Esophagus mucosa (tissue), 1 donor: Measurements from ENCODE around the gene MED29. TPM values are rescaled to one million over a fixed set of nuclear protein-coding genes. Genes with fewer than 3 reads are reported as not detected.

Experiments
- ATAC-seq: fragments of 200-7000 bp; cut with Tn5 transposase; one replicate; pipeline ENCODE4 v1.9.1; 2020
- total RNA-seq: library from RNA; stranded (reverse); gene quantifications from one replicate; pipeline ENCODE4 v1.2.4, GENCODE V29; 2023
- donor health status: DM: yes; HTN: yes; CAD: no.

MED29 gene, protein sequence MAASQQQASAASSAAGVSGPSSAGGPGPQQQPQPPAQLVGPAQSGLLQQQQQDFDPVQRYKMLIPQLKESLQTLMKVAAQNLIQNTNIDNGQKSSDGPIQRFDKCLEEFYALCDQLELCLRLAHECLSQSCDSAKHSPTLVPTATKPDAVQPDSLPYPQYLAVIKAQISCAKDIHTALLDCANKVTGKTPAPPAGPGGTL
- 21.4 TPM for total RNA-seq

DNA sequence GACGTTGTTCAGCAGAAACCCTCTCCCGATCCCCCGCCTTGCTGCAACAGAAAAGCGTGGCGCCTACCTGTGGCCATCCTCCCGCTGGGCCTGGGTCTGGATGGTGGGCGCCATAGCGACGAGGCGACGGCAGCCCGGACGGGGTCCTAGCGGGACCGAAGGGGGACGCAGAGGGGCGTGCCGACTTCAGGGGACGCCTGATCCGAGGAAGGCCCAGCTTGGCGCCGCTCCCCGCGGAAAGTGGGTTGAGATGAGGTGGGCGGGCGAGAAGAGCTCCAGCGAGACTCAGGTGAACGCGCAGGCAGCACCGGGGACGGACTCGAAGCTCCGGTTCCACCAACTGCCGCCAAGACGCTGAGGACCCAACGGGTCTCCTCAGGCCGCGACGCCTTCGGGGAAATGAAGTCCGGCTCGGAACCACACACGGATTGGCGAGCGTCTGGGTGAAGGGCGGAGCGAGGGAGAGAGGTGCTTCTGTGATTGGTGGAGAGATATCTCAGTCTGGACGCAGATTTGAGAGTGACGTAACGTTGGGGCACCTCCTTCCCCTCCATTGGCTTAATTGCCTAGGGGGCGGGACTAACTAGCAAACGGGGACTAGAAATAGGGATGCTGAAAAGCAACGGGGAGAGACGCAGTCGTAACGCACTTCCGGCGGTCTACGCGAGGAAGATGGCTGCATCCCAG is at the start of gene MED29, which contains the start of gene PAF1:
TSS of gene MED29 (plus strand) at position 628 of the 687 bp plus-strand sequence. CDS start at position 673, 45 bp downstream.
TSS of gene PAF1 (minus strand) at position 356 of the 687 bp plus-strand sequence. CDS start at position 114, 242 bp downstream.
- ATAC-seq: peak; percentile 97

DNA sequence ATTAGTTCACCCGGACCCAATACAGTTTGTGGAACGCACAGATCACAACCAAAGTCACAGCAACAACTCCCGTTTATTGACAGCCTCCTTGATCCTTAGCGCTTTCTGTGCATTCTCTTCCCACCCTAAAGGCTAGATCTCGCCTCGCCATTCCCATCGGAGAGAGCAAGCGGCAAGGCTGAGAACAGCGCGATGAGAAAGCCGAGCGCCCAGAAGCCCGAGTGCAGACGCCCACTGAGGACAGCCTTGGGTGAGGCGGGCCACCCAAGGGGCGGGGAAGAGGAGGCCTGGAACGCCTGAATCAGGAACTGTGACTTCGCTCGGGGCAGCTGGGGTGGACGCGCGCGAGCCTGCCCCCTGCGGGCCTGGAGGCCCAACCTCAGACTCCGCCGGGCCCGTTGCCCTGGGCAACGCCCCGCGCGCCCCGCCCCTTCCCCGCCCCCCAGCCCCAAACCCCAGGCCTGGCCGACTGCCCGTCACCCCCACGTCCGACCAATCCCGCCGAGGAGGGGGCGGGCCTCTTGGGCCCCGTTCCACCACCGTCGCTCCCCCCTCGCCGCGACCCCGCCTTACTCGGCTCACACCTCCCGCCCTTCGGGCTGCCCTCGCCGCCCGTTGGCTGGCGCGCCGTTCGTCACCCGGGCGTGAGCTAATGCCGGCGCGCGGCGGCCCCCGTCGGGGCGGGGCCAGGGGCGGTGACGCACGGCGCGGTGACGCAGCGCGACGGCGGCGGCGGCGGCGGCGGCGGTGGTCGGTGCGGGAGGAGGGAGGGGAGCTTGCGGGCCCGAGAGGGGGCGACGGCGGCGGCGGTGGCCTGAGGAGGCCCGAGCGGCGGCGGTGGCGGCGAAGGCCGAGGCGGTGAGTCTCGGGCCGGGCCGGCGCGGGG is 49.2 kb upstream of the MED29 start, which contains the start of gene SAMD4B:
TSS of gene SAMD4B (plus strand) at position 703 of the 886 bp plus-strand sequence. CDS start 14,473 bp downstream, outside the sequence.
- ATAC-seq: peak; percentile 97

DNA sequence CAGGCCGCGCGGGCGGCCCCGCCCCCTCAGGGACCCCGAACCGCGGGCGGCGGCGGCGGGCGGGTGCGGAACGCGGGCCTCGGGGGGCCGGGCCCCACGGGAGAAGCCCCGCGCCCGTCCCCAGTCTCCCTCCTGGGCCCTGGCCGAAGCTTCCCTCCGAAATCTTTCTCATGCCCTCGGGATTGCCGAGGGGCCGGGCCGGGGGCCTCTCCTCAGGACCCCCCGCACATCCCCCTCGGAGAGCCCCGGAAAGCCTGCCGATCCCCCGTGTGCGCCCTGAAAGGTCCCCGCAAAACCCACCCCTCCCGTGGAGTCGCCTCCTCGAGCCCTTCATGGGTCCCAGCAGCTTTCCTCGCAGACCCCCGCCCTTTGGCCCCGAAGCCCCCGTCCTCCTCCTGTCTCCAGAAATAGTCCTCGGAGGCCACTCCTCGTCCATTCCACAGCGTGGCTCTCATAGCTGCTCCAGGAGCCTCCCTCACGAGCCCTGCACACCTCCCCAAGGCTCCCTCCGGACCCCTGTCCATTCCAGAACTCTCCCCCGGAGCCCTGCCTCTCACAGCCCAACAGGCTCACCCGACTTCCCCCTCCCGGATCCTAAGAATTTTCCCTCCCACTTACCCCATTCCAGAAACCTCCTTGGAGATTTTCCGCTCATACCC is 48.4 kb upstream of the MED29 start:
- ATAC-seq: no peak

DNA sequence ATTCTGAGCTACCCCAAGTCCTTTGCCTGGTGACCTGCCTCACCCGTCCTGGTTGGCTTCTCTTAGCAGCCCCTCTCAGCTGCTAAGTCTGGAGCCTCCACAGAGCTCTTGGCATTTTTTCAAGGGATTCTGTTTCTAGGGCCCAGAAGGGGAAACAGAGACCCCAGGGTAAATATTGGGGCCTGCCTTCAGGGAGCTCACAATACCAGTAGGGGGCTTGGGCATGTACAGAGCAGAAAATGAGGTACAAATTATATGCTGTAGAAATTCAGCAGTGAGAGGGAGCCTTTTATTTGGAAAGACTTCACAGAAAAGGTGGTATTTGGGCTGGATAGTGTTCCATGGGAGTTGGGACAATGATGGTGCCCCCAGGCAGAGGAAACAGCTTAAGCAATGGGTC is 45.2 kb upstream of the MED29 start:
- no peak for ATAC-seq

DNA sequence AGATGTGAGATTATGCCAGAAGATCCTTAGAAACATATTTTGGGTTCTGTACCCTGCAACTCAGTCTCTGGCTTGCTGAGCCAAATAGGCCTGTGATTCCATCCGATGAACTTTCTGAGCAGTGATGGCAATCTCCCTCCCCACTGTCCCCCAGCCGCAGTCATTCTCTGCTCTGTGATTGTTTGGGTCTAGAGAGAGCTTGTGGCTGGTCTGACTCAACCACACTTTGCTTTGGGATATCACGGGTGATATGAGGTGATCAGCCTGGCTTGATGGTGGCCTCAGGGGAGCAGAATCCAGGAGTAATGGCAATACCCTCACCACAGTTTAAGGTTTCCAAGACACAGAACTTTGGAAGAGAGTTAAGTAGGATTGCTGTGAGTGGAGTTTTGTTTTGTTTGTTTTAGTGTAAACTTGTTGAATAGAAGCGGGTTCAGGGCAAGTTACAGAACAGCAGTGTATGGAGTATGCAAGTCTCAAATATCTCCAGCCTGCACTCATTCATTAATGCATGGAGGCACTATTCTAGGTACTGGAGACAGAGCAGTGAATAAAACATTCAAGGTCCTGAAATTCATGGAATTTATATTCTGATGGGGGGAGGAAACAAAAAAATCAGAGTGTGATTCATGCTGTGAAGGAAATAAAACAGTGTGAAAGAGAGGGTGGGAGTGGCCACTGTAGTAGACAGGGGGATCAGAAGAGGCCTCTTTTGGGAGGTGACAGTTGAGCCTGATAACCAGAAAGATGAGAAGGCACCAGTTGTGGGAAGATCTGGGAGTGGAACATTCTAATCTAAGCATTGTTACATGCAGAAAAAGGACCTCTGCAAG is 43.6 kb upstream of the MED29 start:
- no peak for ATAC-seq

DNA sequence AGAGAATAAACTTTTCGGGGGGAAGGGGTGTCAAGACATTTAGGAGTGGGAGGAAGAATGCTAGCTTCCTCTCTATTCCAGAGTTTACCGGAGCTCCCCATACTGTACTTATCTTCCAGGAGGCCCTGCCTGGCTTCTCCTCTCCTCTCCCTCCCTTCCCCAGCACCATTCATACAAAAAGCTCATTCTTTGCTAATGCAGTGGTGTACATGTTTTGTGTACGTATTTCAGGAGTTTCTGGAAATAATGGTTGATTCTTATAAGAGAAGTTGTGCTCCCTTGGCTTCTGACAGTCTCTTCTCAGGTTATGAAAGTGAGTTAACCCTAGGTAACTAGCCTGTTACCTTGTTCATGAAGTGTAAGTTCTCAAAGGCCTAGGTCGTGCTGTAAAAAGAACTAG is 41.9 kb upstream of the MED29 start:
- no peak for ATAC-seq

DNA sequence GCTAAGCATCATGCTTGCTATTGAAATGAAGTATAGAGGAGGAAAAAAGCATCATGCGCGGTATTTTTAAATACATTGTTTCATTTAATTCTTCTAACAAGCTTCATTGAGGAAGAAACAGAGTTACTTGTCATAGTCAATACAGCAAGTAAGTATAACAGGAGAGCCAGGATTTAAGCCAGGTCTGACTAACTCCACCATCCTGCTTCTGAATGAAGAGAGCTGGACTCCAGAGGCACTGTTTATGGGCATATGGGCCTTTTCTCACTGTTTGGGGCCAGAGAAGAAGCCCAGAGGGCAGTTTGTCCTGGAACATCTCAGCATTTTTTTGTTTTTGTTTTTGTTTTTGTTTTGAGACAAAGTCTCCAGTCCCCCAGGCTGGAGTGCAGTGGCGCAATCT is 41.0 kb upstream of the MED29 start:
- no peak for ATAC-seq

DNA sequence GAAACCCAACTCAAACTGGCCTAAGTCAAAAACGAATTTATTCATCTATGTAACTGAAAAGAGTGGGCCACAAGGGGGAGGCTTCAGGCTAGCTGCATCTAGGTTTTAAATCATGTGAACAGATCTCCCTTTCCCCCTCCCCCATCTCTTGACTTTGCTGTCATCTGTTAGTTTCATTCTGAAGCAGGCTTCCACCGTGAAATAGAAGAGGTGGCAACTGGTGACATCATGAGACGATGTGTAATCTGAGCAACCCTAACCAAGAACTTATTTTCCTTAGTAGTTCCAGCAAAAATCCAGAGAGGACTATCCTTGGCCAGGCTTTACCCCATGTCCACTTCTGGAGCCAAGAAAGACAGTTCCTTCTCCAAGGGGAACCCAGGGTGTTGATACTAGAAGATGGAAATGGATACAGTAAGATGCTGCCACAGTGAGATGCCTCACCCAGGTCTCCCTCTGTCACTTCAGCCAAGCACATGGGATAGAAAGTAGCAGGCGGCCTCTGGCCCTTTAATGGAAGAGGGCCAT is 39.6 kb upstream of the MED29 start:
- ATAC-seq: no peak

DNA sequence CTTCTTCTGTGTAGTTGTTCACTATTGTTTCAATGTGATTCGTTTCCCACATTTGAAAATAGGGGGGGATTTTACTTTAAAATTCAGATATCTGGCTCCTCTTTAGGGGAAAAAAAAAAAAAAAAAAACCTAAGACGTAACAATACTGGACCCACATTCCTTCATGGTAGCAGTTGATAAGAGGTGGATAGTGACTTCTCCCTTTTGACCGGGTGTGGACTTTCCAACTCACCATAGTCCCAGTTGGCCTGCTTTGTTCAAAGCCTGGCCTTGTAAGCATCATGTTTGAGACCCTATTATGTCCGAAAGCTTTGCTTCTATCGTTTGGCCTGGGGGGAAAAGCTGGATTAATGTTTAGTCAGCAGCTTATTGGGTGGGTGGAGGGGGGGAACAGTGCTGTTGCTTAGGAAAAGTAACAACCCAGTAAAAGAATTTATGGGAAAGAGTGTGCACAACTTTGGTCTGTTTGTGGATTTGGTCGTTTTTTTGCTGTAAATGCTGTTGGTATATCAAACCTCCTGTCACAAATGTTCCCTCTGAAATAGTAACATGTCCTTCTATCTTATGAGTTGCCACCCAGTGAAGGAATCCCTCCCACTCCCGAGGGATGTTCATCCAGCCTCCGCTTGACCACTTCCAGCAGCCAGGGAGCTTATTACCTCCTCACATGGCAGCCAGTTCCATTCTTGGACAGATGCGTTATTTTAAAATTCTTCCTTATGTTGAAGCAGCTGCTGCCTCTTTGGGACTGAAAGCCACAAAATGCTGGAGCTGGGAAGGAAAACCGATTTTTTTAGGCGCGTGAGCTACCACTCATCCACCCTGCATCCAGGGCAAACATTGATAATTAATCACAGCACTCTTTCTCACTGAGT is 38.6 kb upstream of the MED29 start:
- ATAC-seq: no peak

DNA sequence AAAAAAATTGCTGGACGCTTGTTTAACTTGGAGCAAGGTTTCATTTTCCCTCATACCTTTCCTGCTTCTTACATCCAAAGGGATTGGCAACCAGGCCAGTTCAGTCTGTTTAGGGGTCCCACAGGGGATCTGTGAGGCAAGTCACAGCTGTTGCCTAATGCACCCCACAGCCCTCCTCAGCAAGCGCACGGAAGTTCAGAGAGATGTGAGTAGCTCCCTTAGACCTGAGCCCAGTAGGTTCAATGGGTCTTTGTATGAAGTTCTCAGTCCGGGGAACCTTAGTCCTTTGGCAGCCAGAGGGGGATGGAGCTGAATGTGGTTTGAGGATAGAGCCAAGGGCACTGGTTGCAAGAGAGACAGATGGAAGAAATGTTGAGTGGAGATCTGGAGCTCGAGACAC is 35.9 kb upstream of the MED29 start:
- no peak for ATAC-seq

DNA sequence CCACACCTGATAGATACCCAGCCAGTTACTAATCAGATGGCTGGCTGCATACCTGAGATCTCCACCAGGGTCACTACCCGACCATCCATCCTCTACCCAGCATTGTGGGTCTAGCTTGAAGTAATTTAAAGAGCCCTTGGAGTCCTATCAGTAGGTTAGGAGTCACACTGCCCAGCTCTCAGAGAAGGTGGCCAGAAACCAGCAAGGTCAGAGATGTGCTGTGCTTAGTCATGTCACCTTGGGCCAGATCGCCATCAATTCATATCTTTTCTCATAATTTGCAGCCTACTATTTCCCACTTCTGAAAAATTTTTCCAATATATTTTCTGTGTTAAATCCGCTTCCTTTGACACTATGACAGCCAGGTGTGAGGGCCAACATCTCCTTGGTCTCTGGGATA is 35.1 kb upstream of the MED29 start:
- no peak for ATAC-seq

DNA sequence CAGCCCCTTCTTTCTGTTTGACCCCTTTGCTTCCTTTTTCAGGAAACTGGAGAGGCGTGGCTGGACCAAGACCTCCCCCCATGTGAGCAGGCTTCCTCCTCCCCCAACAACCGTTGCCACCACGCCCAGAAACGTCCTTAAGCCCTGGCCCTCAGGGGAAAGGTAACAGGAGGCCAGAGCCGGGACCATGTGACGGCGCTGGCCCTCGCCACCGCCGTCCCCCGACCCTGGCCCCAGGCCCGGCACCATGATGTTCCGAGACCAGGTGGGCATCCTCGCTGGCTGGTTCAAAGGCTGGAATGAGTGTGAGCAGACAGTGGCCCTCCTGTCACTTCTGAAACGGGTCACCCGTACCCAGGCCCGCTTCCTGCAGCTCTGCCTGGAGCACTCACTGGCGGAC is 34.5 kb upstream of the MED29 start:
- no peak for ATAC-seq

DNA sequence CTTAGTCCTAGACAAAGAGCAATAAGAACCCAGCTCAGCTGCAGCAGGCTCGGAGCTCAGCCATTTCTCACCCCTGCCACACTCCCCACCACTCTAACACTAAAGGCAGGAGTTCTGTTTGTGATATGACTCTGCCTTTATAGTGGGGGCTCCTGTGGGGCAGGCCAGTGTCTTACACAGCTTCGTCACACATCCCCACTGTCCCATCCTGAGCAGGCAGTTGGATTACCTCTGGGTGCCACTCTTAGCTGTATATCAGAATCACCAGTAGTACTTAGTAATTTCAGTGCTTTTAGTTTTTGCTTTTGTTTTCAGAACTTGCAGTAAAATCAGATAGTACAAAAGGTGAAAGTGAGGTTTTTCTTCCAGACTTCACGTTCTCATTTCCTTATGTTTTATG is 32.2 kb upstream of the MED29 start:
- ATAC-seq: no peak

DNA sequence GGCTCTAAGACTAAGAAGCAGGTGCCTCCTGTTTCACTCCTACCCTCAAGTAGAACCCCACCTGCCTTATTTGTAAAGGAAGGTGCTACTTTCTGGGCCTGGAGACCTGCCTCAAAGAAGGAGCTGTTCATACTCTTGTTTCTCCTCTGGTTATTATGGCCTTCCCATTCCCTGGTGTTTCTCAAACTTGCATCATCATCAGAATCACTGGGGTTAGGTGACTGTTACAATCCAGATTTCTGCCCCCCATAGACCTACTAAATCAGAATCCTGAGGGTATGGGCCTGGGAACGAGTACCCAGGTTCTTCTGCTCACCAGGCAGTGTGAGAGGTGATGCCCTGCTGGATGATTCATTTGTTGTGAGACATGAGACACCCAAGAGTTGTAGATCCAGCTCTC is 30.6 kb upstream of the MED29 start:
- peak; percentile 44 for ATAC-seq

DNA sequence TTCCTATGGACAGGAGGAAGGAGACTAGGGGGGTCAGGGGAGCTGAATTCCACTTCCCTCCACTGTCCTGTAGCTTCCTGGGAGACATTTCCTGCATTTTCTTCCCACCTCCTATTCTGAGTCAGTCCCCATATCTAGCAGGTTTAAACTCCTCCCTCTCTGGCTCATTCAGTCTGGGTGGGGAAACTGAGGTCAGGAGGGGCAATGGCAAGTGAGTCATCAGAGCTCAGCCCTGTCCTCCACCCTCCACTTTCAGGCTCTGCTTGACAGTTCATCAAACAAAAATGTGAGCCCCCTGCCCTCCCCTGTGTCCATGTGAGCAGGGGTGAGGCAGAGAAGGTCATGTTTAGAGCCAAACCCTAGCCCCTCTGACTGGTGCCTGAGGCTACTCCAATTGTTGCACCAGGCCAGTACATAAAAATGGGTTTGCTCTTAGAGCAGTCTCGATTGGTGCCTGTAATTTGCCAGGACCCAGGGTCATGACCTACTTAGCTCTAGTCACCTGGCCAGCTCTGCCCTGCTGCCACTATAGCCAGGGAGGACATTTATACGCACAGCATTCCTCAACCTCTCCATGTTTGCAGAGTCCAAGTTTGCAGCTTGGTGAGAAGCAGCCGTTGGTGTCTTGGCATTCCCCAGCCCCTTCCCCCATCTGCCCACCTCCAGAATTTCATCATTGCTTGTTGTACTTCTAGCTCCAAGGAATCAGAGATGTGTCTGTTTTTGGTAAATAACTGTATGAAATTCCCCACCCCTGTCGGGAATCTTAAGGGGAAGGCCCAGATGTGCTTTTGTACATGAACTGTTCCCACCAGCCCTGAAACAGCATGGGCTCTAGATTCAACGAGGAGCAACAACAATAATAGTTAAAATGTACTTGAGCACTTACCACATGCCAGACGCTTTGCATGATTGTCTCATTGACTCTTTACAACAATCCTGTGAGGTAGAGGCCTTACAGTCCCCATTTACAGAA is 28.2 kb upstream of the MED29 start:
- ATAC-seq: peak; percentile 72

DNA sequence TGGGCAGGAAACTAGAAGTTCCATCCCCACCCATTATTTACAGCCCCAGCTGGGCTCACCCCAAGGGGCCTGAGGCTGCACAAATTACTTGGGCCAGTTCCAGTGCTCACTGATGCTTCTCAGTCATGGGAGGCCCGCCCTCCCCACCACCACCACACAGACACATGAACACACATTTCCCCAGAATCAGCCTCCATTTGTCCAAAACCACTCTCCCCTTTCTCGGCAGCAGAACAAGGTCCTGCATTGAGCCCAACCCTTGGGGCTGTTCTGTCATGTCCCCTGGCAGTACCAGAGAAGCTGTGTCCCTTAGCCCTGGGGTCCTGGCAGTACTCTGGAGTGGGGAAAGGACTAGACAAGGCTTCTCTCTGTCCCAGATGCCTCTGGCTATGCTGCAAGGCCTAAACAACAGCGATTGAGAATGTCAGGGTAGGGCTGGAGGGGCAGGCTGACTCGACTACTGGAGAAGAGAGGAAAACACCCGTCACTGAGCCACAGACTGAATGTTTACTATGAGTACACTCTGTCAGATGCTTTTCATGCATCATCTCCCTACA is 27.2 kb upstream of the MED29 start:
- ATAC-seq: peak; percentile 41

DNA sequence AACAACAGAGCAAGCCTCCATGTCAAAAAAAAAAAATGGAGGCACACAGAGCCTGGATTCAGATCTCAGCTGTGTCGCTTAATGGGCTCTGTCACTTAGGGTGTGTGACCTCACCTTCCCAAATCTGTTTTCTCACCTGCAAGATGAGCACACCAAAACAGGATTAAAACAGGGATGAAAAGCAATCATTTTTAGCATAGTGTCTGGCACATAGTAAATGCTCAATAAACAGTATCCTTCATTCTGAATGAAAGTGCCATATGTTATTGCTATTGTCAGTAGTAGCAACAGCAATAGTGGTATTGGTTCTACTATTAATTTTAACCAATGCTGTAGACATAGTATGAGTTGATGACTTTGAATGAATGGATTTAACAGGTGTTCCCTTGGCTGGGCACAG is 25.6 kb upstream of the MED29 start:
- no peak for ATAC-seq

DNA sequence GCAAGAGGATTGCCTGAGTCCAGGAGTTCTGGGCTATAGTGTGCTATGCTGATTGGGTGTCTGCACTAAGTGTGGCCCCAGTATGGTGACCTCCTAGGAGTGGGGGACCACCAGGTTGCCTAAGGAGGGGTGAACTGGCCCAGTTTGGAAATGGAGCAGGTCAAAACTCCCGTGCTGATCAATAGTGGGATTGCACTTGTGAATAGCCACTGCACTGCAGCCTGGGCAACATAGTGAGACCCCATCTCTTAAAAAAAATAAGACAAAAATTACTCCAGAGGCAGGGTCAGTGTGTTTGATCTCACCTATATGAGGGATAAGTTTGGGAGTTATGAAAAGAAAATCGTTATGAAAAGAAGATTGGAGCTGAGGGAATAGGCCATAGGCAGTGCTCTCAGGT is 22.0 kb upstream of the MED29 start:
- ATAC-seq: no peak

DNA sequence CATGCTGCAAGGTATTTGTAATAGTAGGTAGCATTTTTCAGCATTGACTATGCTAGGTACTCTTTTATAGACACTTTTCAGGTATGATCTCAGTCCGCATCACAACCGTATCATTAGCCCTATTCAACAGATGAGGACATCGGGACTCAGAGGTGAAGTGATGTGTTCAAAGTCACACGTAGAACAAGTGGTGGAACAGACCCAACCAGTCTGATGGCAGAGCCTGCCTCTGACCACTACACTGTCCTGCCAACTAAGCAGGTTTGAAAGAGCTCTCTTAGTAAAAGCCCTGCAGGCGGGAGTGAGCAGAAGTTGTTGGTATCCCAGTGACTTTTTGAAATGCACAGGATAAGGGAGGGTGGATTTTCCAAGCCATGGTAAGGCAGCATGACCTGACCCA is 20.4 kb upstream of the MED29 start:
- ATAC-seq: peak; percentile 90
